Astrocyte (in vitro differentiated cells and primary cell): ENCODE measurements around the gene GPRC5A. TPM values are rescaled to one million over a fixed set of nuclear protein-coding genes. Genes with fewer than 3 reads are reported as not detected.
A peak's percentile ranks its signal among the peaks of the same experiment; 100 is the strongest.

ENCODE experiments used
- DNase-seq: peaks from one replicate; pipeline ENCODE4 v3.0.0-alpha.2; 2010; ENCODE audit warnings: low read depth
- FAIRE-seq: peaks from 2 replicates; lab custom pipeline; 2011; peaks lifted over from hg19 to GRCh38; lab: Jason Lieb, UNC
- H2AFZ ChIP-seq: 2 replicates; pipeline ENCODE4 v1.6.0; 2012; ENCODE audit warnings: low read depth, low read length, inconsistent platforms
- H3K27ac ChIP-seq: 2 replicates; pipeline ENCODE4 v1.5.1; 2011; ENCODE audit warnings: low read depth, low read length, inconsistent platforms
- H3K27me3 ChIP-seq: 2 replicates; pipeline ENCODE4 v1.6.0; 2011; ENCODE audit warnings: low read length, inconsistent platforms; ENCODE audit not compliant: insufficient read depth
- H3K36me3 ChIP-seq: 2 replicates; pipeline ENCODE4 v1.5.1; 2011; ENCODE audit warnings: low read length, inconsistent platforms; ENCODE audit not compliant: insufficient read depth
- H3K4me1 ChIP-seq: 2 replicates; pipeline ENCODE4 v1.5.1; 2011; ENCODE audit warnings: low read length, inconsistent platforms; ENCODE audit not compliant: insufficient read depth
- H3K4me2 ChIP-seq: 2 replicates; pipeline ENCODE4 v1.6.0; 2012; ENCODE audit warnings: low read length, inconsistent platforms
- H3K4me3 ChIP-seq: 2 replicates; pipeline ENCODE4 v1.5.1; 2011; ENCODE audit warnings: low read depth, mild to moderate bottlenecking, low read length, inconsistent platforms; ENCODE audit not compliant: insufficient read depth
- H3K79me2 ChIP-seq: 2 replicates; pipeline ENCODE4 v1.6.0; 2012; ENCODE audit warnings: mild to moderate bottlenecking, low read length, inconsistent platforms; ENCODE audit not compliant: insufficient read depth
- H3K9ac ChIP-seq: 2 replicates; pipeline ENCODE4 v1.6.0; 2012; ENCODE audit warnings: mild to moderate bottlenecking, low read length, inconsistent platforms
- H3K9me3 ChIP-seq: 2 replicates; pipeline ENCODE4 v1.5.1; 2012; ENCODE audit warnings: low read depth, mild to moderate bottlenecking, low read length, inconsistent platforms; ENCODE audit not compliant: insufficient read depth
- H4K20me1 ChIP-seq: 2 replicates; pipeline ENCODE4 v1.6.0; 2012; ENCODE audit warnings: low read length, inconsistent platforms; ENCODE audit not compliant: insufficient read depth
- H3K27ac Mint-ChIP-seq: one replicate; pipeline ENCODE4 v1.8.0; 2021; ENCODE audit warnings: mild to moderate bottlenecking, mixed read lengths; ENCODE audit not compliant: unreplicated experiment
- H3K27me3 Mint-ChIP-seq: one replicate; pipeline ENCODE4 v1.8.0; 2021; ENCODE audit warnings: low read depth, mixed read lengths; ENCODE audit not compliant: unreplicated experiment
- H3K36me3 Mint-ChIP-seq: one replicate; pipeline ENCODE4 v1.8.0; 2021; ENCODE audit warnings: low read depth, mixed read lengths; ENCODE audit not compliant: unreplicated experiment
- H3K4me1 Mint-ChIP-seq: one replicate; pipeline ENCODE4 v1.8.0; 2021; ENCODE audit warnings: low read depth, mixed read lengths; ENCODE audit not compliant: unreplicated experiment
- H3K4me3 Mint-ChIP-seq: one replicate; pipeline ENCODE4 v1.8.0; 2021; ENCODE audit warnings: mild to moderate bottlenecking, moderate library complexity, mixed read lengths; ENCODE audit not compliant: unreplicated experiment
- H3K9me3 Mint-ChIP-seq: one replicate; pipeline ENCODE4 v1.8.0; 2021; ENCODE audit warnings: mild to moderate bottlenecking, mixed read lengths; ENCODE audit not compliant: unreplicated experiment
- CTCF ChIP-seq: IDR thresholded peaks from 2 replicates; pipeline ENCODE4 v1.5.1; 2011; ENCODE audit warnings: low read depth, mild to moderate bottlenecking, inconsistent platforms, low read length, moderate library complexity; ENCODE audit not compliant: insufficient read depth
- EZH2 ChIP-seq: IDR thresholded peaks from 2 replicates; pipeline ENCODE4 v1.6.1; 2012; ENCODE audit warnings: mild to moderate bottlenecking, low read length, inconsistent platforms; ENCODE audit not compliant: insufficient read depth
- total RNA-seq: library from RNA; stranded (reverse); gene quantifications from 2 replicates; pipeline ENCODE4 v1.2.1, GENCODE V29; 2021

The GPRC5A gene
- total RNA-seq, 1 donor from 2014 or later = 12.5 TPM

DNA sequence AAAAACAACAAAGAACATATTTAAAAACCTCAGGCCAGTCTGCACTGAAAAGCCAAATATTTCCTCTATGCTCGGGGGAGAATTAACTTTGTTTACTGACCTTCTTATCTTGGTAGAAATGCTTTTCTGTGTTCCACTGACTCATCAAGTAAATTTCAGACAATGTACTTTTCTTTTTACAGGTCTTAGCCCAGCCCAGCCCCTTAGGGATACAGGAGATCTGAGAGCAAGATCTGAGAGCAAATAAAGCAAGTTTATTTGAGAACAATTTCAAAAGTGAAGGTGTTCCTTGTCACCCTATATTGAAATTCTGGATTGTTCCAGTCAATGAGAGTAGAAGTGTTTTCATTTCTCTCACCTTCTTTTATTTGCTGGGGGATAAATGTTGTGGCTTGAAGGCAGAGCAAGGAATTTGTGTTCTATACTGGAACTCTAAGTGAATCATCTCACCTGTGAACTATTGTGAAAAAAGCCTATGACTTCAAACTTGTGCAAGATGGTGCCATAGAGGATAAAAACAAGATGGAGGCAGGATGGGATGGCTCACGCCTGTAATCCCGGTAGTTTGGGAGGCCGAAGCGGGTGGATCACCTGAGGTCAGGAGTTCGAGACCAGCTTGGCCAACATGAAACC, 7.9 kb upstream of the GPRC5A start:
- FAIRE-seq (no peak), DNase-seq (peak; percentile 85)

DNA sequence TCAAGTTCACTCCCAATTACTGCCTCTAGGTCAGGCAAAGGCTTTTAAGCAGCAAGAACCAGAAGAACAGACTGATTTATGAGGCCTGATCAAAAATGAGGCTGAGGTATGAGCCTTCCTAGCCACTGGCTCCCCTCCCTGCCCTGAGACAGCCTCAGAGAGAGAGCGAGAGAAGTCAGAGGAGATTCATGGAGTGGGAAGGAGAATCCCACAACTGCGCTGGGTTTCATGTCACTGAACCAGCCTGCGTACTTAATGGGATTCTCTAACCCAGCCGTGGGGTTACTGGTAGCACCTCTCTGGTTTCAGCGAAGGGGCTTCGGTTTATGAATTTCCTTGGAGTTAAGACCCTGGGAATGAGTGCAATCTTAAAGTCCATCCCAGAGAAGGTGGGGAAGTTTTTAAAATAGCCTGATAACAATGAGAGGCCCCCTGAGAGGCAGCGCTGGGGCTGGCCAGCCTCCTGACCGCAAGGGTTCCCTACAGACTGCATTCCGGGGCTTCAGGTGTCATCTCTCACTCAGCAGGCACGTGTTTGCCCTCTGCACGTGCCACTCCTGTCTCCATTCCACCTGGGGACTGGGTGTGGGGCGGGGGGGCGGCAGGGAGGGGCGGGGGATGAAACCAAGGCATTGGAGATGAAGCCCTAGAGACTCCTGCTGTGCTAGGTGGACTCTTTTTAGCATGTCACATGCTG, 6.1 kb upstream of the GPRC5A start:
- no peak overlapping the region for H3K27ac ChIP-seq
- Mint-ChIP-seq H3K27ac (no peak overlapping the region), H3K4me1 (peaks cover 21% of the 10 kb centered on the region), H3K9me3 (peaks cover 2% of the 10 kb centered on the region), H3K4me3 (no peak overlapping the region), H3K36me3 (no peaks in the 10 kb centered on the region), H3K27me3 (peaks cover 14% of the 10 kb centered on the region)
- TF ChIP-seq CTCF (no peak), EZH2 (no peak)
- FAIRE-seq (no peak), DNase-seq (peak; percentile 41)
- no peaks in the 10 kb centered on the region for H3K27me3 ChIP-seq
- no peaks in the 10 kb centered on the region for H3K79me2 ChIP-seq
- no peaks in the 10 kb centered on the region for H3K9me3 ChIP-seq
- H3K9ac ChIP-seq = no peak overlapping the region
- no peak overlapping the region for H3K4me3 ChIP-seq
- no peak overlapping the region for H2AFZ ChIP-seq
- H3K4me1 ChIP-seq = peaks cover 18% of the 10 kb centered on the region
- peak overlapping the region; percentile 17 for H3K4me2 ChIP-seq
- no peaks in the 10 kb centered on the region for H3K36me3 ChIP-seq
- no peaks in the 10 kb centered on the region for H4K20me1 ChIP-seq

More for the DNA sequence above, 7.9 kb upstream of the GPRC5A start:
- Histone ChIP-seq H2AFZ (no peak overlapping the region), H3K27me3 (no peaks in the 10 kb centered on the region), H3K79me2 (no peaks in the 10 kb centered on the region), H3K36me3 (no peaks in the 10 kb centered on the region), H3K4me1 (peaks cover 15% of the 10 kb centered on the region), H3K4me2 (peak overlapping the region; percentile 46), H4K20me1 (no peaks in the 10 kb centered on the region), H3K27ac (peak overlapping the region; percentile 14), H3K4me3 (no peak overlapping the region), H3K9ac (peak overlapping the region; percentile 2), H3K9me3 (no peaks in the 10 kb centered on the region)
- Mint-ChIP-seq H3K9me3 (peaks cover 2% of the 10 kb centered on the region), H3K4me3 (no peak overlapping the region), H3K27ac (peak overlapping the region; percentile 66), H3K36me3 (no peaks in the 10 kb centered on the region), H3K27me3 (peaks cover 7% of the 10 kb centered on the region), H3K4me1 (peaks cover 21% of the 10 kb centered on the region)
- no peak for TF ChIP-seq EZH2
- TF ChIP-seq CTCF = no peak

DNA sequence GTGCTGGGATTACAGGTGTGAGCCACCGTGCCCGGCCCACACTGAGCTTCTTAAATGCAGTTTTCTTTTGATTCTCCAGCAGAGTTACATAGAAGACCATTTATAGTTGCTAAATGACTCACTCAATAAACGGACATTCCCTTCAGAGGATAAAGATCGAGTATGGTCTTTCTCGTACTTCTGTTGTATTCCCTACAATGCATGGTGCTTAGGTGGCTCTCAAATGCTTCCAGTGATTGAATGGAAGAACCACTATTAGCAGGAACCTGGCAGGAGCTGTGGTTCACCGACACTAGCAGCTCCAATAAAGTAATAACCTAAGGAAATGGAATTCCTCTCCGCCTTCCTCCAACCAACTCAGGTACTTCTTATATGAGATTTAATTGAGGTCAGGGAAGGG, 3.9 kb upstream of the GPRC5A start:
- H3K4me1 Mint-ChIP-seq = peaks cover 19% of the 10 kb centered on the region
- DNase-seq (no peak), FAIRE-seq (no peak)
- Histone ChIP-seq H3K4me1 (peaks cover 27% of the 10 kb centered on the region), H3K9ac (no peak overlapping the region), H3K4me2 (no peak overlapping the region), H3K9me3 (no peaks in the 10 kb centered on the region), H3K79me2 (no peaks in the 10 kb centered on the region), H3K36me3 (no peaks in the 10 kb centered on the region), H3K27me3 (no peaks in the 10 kb centered on the region), H3K27ac (no peak overlapping the region), H3K4me3 (no peak overlapping the region), H4K20me1 (no peaks in the 10 kb centered on the region), H2AFZ (no peak overlapping the region)
- peaks cover 14% of the 10 kb centered on the region for H3K27me3 Mint-ChIP-seq
- no peak overlapping the region for H3K4me3 Mint-ChIP-seq
- H3K27ac Mint-ChIP-seq = no peak overlapping the region
- H3K36me3 Mint-ChIP-seq = no peaks in the 10 kb centered on the region
- TF ChIP-seq EZH2 (no peak), CTCF (no peak)
- no peaks in the 10 kb centered on the region for H3K9me3 Mint-ChIP-seq
